Subcutaneous abdominal adipose tissue (tissue), 5 donors: ENCODE measurements around the gene MYCN.
"Not testable (repeated sequence)": the region's sequence is repeated elsewhere in the genome, so short reads cannot be mapped to it uniquely, and the experiment has no call there.

Experiments used
- H3K27ac ChIP-seq: one replicate; pipeline ENCODE4 v1.7.0; 2013; ENCODE audit warnings: low read depth, mild to moderate bottlenecking, inconsistent platforms, low read length, moderate library complexity
- H3K27me3 ChIP-seq, 5 donors: one replicate each; pipeline ENCODE4 v1.7.0; 2013; ENCODE audit warnings: low read length in 5 of 5, inconsistent platforms in 1 of 5; ENCODE audit not compliant: control insufficient read depth in 5 of 5, insufficient read depth in 4 of 5
- H3K36me3 ChIP-seq, 5 donors: one replicate each; pipeline ENCODE4 v1.7.0; 2013; ENCODE audit warnings: low read length in 5 of 5; ENCODE audit not compliant: control insufficient read depth in 5 of 5, insufficient read depth in 5 of 5
- H3K4me1 ChIP-seq, 5 donors: one replicate each; pipeline ENCODE4 v1.7.0; 2013; ENCODE audit warnings: low read length in 5 of 5, mild to moderate bottlenecking in 3 of 5, moderate library complexity in 1 of 5; ENCODE audit not compliant: control insufficient read depth in 5 of 5, insufficient read depth in 5 of 5
- H3K4me3 ChIP-seq, 5 donors: one replicate each; pipeline ENCODE4 v1.7.0; 2013; ENCODE audit warnings: low read length in 5 of 5, low read depth in 1 of 5
- H3K9ac ChIP-seq, 5 donors: one replicate each; pipeline ENCODE4 v1.7.0; 2013; ENCODE audit warnings: low read length in 5 of 5, mild to moderate bottlenecking in 4 of 5, moderate library complexity in 3 of 5
- H3K9me3 ChIP-seq, 5 donors: one replicate each; pipeline ENCODE4 v1.7.0; 2013; ENCODE audit warnings: low read length in 5 of 5; ENCODE audit not compliant: control insufficient read depth in 5 of 5
- donor health status: healthy.
- donor health status: healthy.
- donor health status: healthy.
- donor health status: healthy.
- donor health status: healthy.

The MYCN gene

GRCh38 chr2:15907461-15908324 lies 32.7 kb upstream of the MYCN start:
- Histone ChIP-seq H3K36me3 (no peaks in the 10 kb centered on the region), H3K9ac (no peak overlapping the region), H3K9me3 (no peaks in the 10 kb centered on the region), H3K27ac (no peak overlapping the region), H3K4me3 (no peak overlapping the region), H3K4me1 (peaks cover 4 to 9% (median 7%) of the 10 kb centered on the region in 5 donors), H3K27me3 (no peaks in the 10 kb centered on the region)

- Histone ChIP-seq H3K27ac (no peak overlapping the region), H3K9me3 (no peaks in the 10 kb centered on the region), H3K9ac (no peak overlapping the region), H3K4me3 (no peak overlapping the region), H3K4me1 (peaks cover 4 to 9% (median 7%) of the 10 kb centered on the region in 5 donors), H3K36me3 (no peaks in the 10 kb centered on the region), H3K27me3 (no peaks in the 10 kb centered on the region)
Observed at GRCh38 chr2:15908371-15908770, 32.0 kb upstream of the MYCN start.

- no peaks in the 10 kb centered on the region for H3K36me3 ChIP-seq
- no peak overlapping the region for H3K27ac ChIP-seq
- H3K4me3 ChIP-seq, result no peak overlapping the region
- H3K4me1 ChIP-seq, result peaks cover 4 to 9% (median 7%) of the 10 kb centered on the region in 5 donors
- no peak overlapping the region for H3K9ac ChIP-seq
- no peaks in the 10 kb centered on the region for H3K9me3 ChIP-seq
- H3K27me3 ChIP-seq, result no peaks in the 10 kb centered on the region
Observed at GRCh38 chr2:15909157-15909556, 31.2 kb upstream of the MYCN start.

GRCh38 chr2:15909736-15910135 lies 30.6 kb upstream of the MYCN start:
- Histone ChIP-seq H3K9ac (no peak overlapping the region), H3K27me3 (no peaks in the 10 kb centered on the region), H3K27ac (no peak overlapping the region), H3K4me1 (peaks cover 4 to 12% (median 9%) of the 10 kb centered on the region in 5 donors), H3K36me3 (no peaks in the 10 kb centered on the region), H3K9me3 (no peaks in the 10 kb centered on the region), H3K4me3 (no peak overlapping the region)

- not testable (repeated sequence) for H3K27ac ChIP-seq, H3K4me3 ChIP-seq, H3K9ac ChIP-seq, H3K36me3 ChIP-seq, H3K27me3 ChIP-seq, H3K9me3 ChIP-seq
- peaks cover 4 to 14% (median 13%) of the 10 kb centered on the region in 5 donors for H3K4me1 ChIP-seq
Observed at GRCh38 chr2:15911270-15911669, 29.1 kb upstream of the MYCN start.

- Histone ChIP-seq H3K36me3 (no peaks in the 10 kb centered on the region), H3K27me3 (no peaks in the 10 kb centered on the region), H3K4me1 (peaks cover 4 to 14% (median 13%) of the 10 kb centered on the region in 5 donors), H3K9ac (no peak overlapping the region), H3K4me3 (no peak overlapping the region), H3K27ac (no peak overlapping the region), H3K9me3 (no peaks in the 10 kb centered on the region)
Observed at GRCh38 chr2:15911686-15912085, 28.7 kb upstream of the MYCN start.

GRCh38 chr2:15912203-15912602 lies 28.1 kb upstream of the MYCN start:
- H3K27me3 ChIP-seq, result no peaks in the 10 kb centered on the region
- H3K36me3 ChIP-seq, result no peaks in the 10 kb centered on the region
- H3K27ac ChIP-seq, result no peak overlapping the region
- no peak overlapping the region for H3K4me3 ChIP-seq
- H3K9me3 ChIP-seq, result no peaks in the 10 kb centered on the region
- H3K9ac ChIP-seq, result peak overlapping the region in 1 of 5 donors; percentile 25
- H3K4me1 ChIP-seq, result peaks cover 4 to 14% (median 13%) of the 10 kb centered on the region in 5 donors

- no peaks in the 10 kb centered on the region for H3K9me3 ChIP-seq
- no peak overlapping the region for H3K9ac ChIP-seq
- H3K36me3 ChIP-seq, result no peaks in the 10 kb centered on the region
- H3K4me1 ChIP-seq, result peaks cover 4 to 14% (median 13%) of the 10 kb centered on the region in 5 donors
- no peak overlapping the region for H3K4me3 ChIP-seq
- H3K27me3 ChIP-seq, result no peaks in the 10 kb centered on the region
- H3K27ac ChIP-seq, result no peak overlapping the region
Observed at GRCh38 chr2:15913146-15913545, 27.2 kb upstream of the MYCN start.

GRCh38 chr2:15914596-15915385 lies 25.6 kb upstream of the MYCN start:
- Histone ChIP-seq H3K9ac (no peak overlapping the region), H3K27ac (no peak overlapping the region), H3K27me3 (peaks cover 0 to 12% (median 2%) of the 10 kb centered on the region in 5 donors), H3K4me1 (peaks cover 4 to 16% (median 13%) of the 10 kb centered on the region in 5 donors), H3K36me3 (no peaks in the 10 kb centered on the region), H3K4me3 (no peak overlapping the region), H3K9me3 (no peaks in the 10 kb centered on the region)

GRCh38 chr2:15915546-15915945 lies 24.8 kb upstream of the MYCN start:
- peaks cover 4 to 19% (median 13%) of the 10 kb centered on the region in 5 donors for H3K4me1 ChIP-seq
- not testable (repeated sequence) for H3K36me3 ChIP-seq, H3K9ac ChIP-seq, H3K9me3 ChIP-seq, H3K4me3 ChIP-seq, H3K27ac ChIP-seq
- H3K27me3 ChIP-seq, result peaks cover 0 to 14% (median 4%) of the 10 kb centered on the region in 5 donors
